Stimulated activated CD8-positive, alpha-beta memory T cell treated with anti-CD3 and anti-CD28 coated beads, Interleukin-15, amount 100 ng/mL, for 1 hour (primary cell): ENCODE data around the gene MFSD12.

Source experiments
- DNase-seq: peaks from one replicate; pipeline ENCODE4 v3.0.0-alpha.2; 2020; ENCODE audit warnings: low read depth

Gene MFSD12

GRCh38 chr19:3555653-3556422 lies 1.5 kb downstream of the MFSD12 start:
- no peak for DNase-seq

- no peak for DNase-seq
These were observed 2.9 kb downstream of the MFSD12 start for GRCh38 chr19:3554254-3555083.

GRCh38 chr19:3551792-3552095 lies 5.6 kb downstream of the MFSD12 start:
- DNase-seq = no peak

- no peak for DNase-seq
These were observed 6.2 kb downstream of the MFSD12 start for GRCh38 chr19:3550947-3551791.

GRCh38 chr19:3549816-3550215 lies 7.6 kb downstream of the MFSD12 start:
- no peak for DNase-seq

- DNase-seq = no peak
These were observed 8.8 kb downstream of the MFSD12 start for GRCh38 chr19:3548606-3549005.

GRCh38 chr19:3547767-3548282 lies 9.6 kb downstream of the MFSD12 start:
- no peak for DNase-seq

- no peak for DNase-seq
These were observed 10.1 kb downstream of the MFSD12 start for GRCh38 chr19:3547301-3547731.

- no peak for DNase-seq
These were observed 11.3 kb downstream of the MFSD12 start for GRCh38 chr19:3546119-3546518.

- no peak for DNase-seq
These were observed 11.7 kb downstream of the MFSD12 start for GRCh38 chr19:3545669-3546034.

GRCh38 chr19:3544742-3545668 lies 12.4 kb downstream of the MFSD12 start:
- peak; percentile 59 for DNase-seq

- no peak for DNase-seq
These were observed 13.4 kb downstream of the MFSD12 start for GRCh38 chr19:3544058-3544376.

- no peak for DNase-seq
These were observed 14.0 kb downstream of the MFSD12 start for GRCh38 chr19:3543150-3544057.

- DNase-seq = no peak
These were observed 17.6 kb downstream of the MFSD12 start for GRCh38 chr19:3539756-3540118.

GRCh38 chr19:3538965-3539755 lies 18.2 kb downstream of the MFSD12 start, which contains the start of gene TEKTIP1:
TEKTIP1 (plus strand) TSS chr19:3539174; CDS start chr19:3539178, 4 bp downstream.
- DNase-seq = no peak

- no peak for DNase-seq
These were observed 19.0 kb downstream of the MFSD12 start for GRCh38 chr19:3538258-3538929.

GRCh38 chr19:3537438-3538240 lies 19.7 kb downstream of the MFSD12 start:
- DNase-seq = no peak

GRCh38 chr19:3537101-3537437 lies 20.3 kb downstream of the MFSD12 start:
- DNase-seq = no peak
